ENCODE measurements around the gene PPP1R3E.

GRCh38 chr14:23324455-23324846, 21.8 kb upstream of the PPP1R3E start:
- TF ChIP-seq CTCF (IDR thresholded peaks at IDR 0.05; ENCODE audit: low read depth, low read length), result no peak
- TF ChIP-seq POLR2A (IDR thresholded peaks at IDR 0.05; ENCODE audit: extremely low read depth, insufficient read length), result no peak
- no peak for TF ChIP-seq MYC (IDR thresholded peaks at IDR 0.05; ENCODE audit: low read depth, low read length)
- TF ChIP-seq, protein P1, sequence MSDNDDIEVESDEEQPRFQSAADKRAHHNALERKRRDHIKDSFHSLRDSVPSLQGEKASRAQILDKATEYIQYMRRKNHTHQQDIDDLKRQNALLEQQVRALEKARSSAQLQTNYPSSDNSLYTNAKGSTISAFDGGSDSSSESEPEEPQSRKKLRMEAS (IDR thresholded peaks at IDR 0.05; ENCODE audit: low read depth, low read length), result no peak

Measured in NB4 (cell line).